Body of pancreas (tissue), 4 donors: ENCODE data around the gene GRM8. TPM values are rescaled to one million over a fixed set of nuclear protein-coding genes. Genes with fewer than 3 reads are reported as not detected.

Source experiments
- ATAC-seq: fragments of 150-250 bp; one replicate; pipeline ENCODE4 v1.9.1; 2016
- DNase-seq, 4 donors: peaks; one replicate each; pipeline ENCODE4 v3.0.0-alpha.2; 2019
- H3K27ac ChIP-seq, 4 donors: fragments of 200-600 bp; sonication (generic); 1 replicate in 3 of 4; 2 replicates in 1 of 4; pipeline versions ENCODE4 v1.5.1 to v1.6.1; 2016 to 2019; ENCODE audit warnings: mild to moderate bottlenecking in 1 of 4, mixed read lengths in 1 of 4, moderate library complexity in 1 of 4
- H3K27me3 ChIP-seq, 2 donors: fragments of 200-600 bp; sonication (generic); one replicate each; pipeline ENCODE4 v1.6.0; 2016; ENCODE audit warnings: mild to moderate bottlenecking in 1 of 2
- H3K36me3 ChIP-seq, 2 donors: fragments of 200-600 bp; sonication (generic); replicated peaks in 1 of 2; 2 replicates each; pipeline ENCODE4 v1.5.1; 2016; ENCODE audit warnings: low read depth in 2 of 2; ENCODE audit not compliant: insufficient read depth in 1 of 2
- H3K4me1 ChIP-seq: fragments of 200-600 bp; sonication (generic); one replicate; pipeline ENCODE4 v1.6.0; 2016
- H3K4me3 ChIP-seq, 2 donors: fragments of 200-600 bp; sonication (generic); 1 replicate in 1 of 2; 2 replicates in 1 of 2; pipeline ENCODE4 v1.5.1; 2016 to 2019
- H3K9me3 ChIP-seq, 3 donors: fragments of 200-600 bp; sonication (generic); 1 replicate in 2 of 3; 2 replicates in 1 of 3; pipeline ENCODE4 v1.5.1; 2016
- POLR2A ChIP-seq, 3 donors: fragments of 450-650 bp; IDR thresholded peaks; one replicate each; pipeline ENCODE4 v1.6.1; 2016; ENCODE audit warnings: antibody characterized with exemption in 3 of 3, mild to moderate bottlenecking in 2 of 3
- WGBS, 2 donors: methylation state at CpG; one replicate each; pipeline ENCODE4 v1.1.5; 2017; 5-methylcytosine and 5-hydroxymethylcytosine counted together
- intact Hi-C: fragments of 100-400 bp; cut with DNase I; formaldehyde crosslinking; loops from one replicate; pipeline ENCODE4 v1.15.1; 2023
- microRNA counts, 2 donors: library from miRNA; unstranded; fragments of <30 nt; microRNA quantifications; one replicate each; lab custom pipeline; 2017
- microRNA-seq, 2 donors: library from miRNA; unstranded; fragments of <30 nt; microRNA quantifications; one replicate each; pipeline ENCODE4, GENCODE V29; 2016; ENCODE audit warnings: borderline number of aligned reads in 2 of 2, borderline replicate concordance in 2 of 2
- small RNA-seq: library from RNA; depleted of rRNA; stranded (forward); fragments of <200 nt; gene quantifications from one replicate; pipeline ENCODE3, GENCODE V24; 2016
- total RNA-seq, 2 donors: library from RNA; depleted of rRNA; stranded (reverse); fragments of >200 nt; gene quantifications; one replicate each; pipeline ENCODE4 v1.1.0, GENCODE V29; 2016
- TF ChIP-seq, protein P1 (sequence below), 7 experiments: fragments of 450-650 bp in 4 of 7; fragments of 200-600 bp in 3 of 7; sonication (generic) in 3 of 7; IDR thresholded peaks; one replicate each; pipeline ENCODE4 v1.5.1; 2016 to 2019; ENCODE audit warnings: antibody characterized with exemption in 7 of 7

Gene GRM8
- total RNA-seq, 2 donors from 2014 or later: 2.3 TPM; not detected in 1

DNA sequence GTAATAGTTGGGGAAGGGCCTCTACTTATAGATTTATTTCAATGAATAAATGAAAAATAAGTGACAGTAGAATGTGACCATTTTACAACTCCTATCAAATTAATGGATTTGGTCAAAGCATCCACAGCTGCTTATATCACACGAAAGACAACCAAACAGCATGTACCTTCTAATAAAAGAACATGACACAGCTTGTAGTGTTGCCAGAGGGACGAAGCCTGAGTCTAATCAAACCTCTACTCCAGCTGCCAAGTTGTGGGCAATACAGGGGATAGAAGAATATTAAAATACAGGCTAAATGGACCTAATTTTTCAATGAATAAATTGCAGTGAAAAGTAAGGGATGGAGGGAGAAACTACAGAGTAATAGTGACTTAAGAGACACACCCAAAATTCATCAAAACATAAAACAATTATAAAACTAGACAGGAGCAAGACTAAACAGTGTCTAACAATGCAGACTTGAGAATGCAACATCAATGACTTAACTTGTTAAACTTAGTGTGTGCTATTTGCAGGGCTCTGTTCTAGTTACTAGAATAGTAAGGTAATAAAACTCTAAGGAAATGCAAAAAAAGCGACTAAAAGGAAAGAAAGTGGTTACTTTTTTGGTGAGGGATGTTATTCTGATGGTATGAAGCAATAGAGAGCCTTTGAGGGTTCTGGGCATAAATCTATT is 853.8 kb downstream of the GRM8 start:
- H3K4me3 ChIP-seq: no peak overlapping the region
- H3K36me3 ChIP-seq: no peaks in the 10 kb centered on the region
- ATAC-seq (no peak), DNase-seq (no peak)
- WGBS, 2 donors: 57 to 60% methylated on average over 3 of the region's 3 CpGs
- H3K4me1 ChIP-seq: no peaks in the 10 kb centered on the region
- H3K27me3 ChIP-seq: no peaks in the 10 kb centered on the region
- no peak overlapping the region for H3K27ac ChIP-seq
- intact Hi-C loops: no loop called here
- TF ChIP-seq, protein P1, sequence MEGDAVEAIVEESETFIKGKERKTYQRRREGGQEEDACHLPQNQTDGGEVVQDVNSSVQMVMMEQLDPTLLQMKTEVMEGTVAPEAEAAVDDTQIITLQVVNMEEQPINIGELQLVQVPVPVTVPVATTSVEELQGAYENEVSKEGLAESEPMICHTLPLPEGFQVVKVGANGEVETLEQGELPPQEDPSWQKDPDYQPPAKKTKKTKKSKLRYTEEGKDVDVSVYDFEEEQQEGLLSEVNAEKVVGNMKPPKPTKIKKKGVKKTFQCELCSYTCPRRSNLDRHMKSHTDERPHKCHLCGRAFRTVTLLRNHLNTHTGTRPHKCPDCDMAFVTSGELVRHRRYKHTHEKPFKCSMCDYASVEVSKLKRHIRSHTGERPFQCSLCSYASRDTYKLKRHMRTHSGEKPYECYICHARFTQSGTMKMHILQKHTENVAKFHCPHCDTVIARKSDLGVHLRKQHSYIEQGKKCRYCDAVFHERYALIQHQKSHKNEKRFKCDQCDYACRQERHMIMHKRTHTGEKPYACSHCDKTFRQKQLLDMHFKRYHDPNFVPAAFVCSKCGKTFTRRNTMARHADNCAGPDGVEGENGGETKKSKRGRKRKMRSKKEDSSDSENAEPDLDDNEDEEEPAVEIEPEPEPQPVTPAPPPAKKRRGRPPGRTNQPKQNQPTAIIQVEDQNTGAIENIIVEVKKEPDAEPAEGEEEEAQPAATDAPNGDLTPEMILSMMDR (IDR thresholded peaks at IDR 0.05): no peak
- no peak for TF ChIP-seq POLR2A (IDR thresholded peaks at IDR 0.05)
- no peaks in the 10 kb centered on the region for H3K9me3 ChIP-seq

DNA sequence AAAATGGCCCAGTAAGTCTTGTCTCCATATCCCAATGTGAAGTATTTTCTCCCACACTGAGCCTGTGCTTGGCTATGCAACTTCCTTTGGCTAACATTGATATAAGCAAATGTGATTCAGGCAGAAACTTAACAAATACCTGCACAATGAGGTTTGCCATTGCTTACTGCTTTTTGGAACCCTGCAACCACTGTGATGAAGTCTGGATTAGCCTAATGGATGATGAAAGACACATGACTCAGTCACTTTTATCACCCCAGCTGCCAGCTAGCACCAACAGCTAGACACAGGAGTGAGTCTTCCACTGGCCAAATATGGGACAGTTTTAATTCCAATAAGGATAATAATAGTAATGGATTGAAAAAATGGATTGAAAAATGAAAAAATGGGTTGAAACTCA is 854.5 kb downstream of the GRM8 start:
- H3K9me3 ChIP-seq: no peaks in the 10 kb centered on the region
- TF ChIP-seq, protein P1 (IDR thresholded peaks at IDR 0.05): no peak
- TF ChIP-seq POLR2A (IDR thresholded peaks at IDR 0.05): no peak
- DNase-seq (no peak), ATAC-seq (no peak)
- no peaks in the 10 kb centered on the region for H3K4me1 ChIP-seq
- no peak overlapping the region for H3K4me3 ChIP-seq
- intact Hi-C loops: no loop called here
- H3K27me3 ChIP-seq: no peaks in the 10 kb centered on the region
- H3K36me3 ChIP-seq: no peaks in the 10 kb centered on the region
- no peak overlapping the region for H3K27ac ChIP-seq

DNA sequence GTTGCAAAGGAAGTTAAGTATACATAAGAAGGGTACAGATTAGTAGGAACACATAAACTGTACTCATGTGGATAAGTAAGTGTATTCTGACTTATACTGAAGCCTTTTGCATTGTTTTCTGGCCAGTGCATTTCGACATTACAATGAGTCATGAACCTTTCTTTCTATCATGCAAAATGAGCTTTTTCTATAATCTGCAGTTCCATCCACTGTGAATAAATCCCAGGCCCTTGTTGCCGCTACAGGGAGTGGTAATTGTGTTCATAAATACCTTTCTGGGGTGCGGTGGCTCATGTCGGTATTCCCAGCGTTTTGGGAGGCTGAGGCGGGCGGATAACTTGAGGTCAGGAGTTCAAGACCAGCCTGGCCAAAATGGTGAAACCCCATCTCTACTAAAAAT is 858.3 kb downstream of the GRM8 start:
- TF ChIP-seq, protein P1 (IDR thresholded peaks at IDR 0.05): no peak
- no peak for TF ChIP-seq POLR2A (IDR thresholded peaks at IDR 0.05)
- WGBS, 2 donors: 72 to 76% methylated on average over 7 of the region's 7 CpGs
- H3K9me3 ChIP-seq: no peaks in the 10 kb centered on the region

More for the DNA sequence above, 858.3 kb downstream of the GRM8 start:
- Histone ChIP-seq H3K4me3 (no peak overlapping the region), H3K36me3 (no peaks in the 10 kb centered on the region), H3K27ac (no peak overlapping the region), H3K4me1 (no peaks in the 10 kb centered on the region), H3K27me3 (no peaks in the 10 kb centered on the region)
- ATAC-seq (no peak), DNase-seq (no peak)
- intact Hi-C loops: no loop called here

MicroRNAs encoded within 50 kb of the gene (microRNA counts, 767-probe panel; counts per million panel counts)
- microRNA hsa-miR-592 (lab: Ali Mortazavi, UCI): 0 to 736 counts per million in 2 donors

Small RNA genes within 50 kb of the gene (microRNA-seq; reads per million reads assigned to microRNA genes)
- 8.4 to 16.6 reads per million in 2 donors for gene MIR592

Small RNA genes within 50 kb of the gene (small RNA-seq; reads per million reads assigned to genes)
- gene MIR592: not detected

Other genes starting within 250 kb of the GRM8 start
- 10 to 100 TPM; 20.0 to 23.7 TPM for gene ZNF800, start 139.8 kb upstream of the GRM8 start, total RNA-seq